Neural cell (in vitro differentiated cells): ENCODE data around the gene DNAJC11. TPM values are rescaled to one million over a fixed set of nuclear protein-coding genes. Genes with fewer than 3 reads are reported as not detected.
A peak's percentile ranks its signal among the peaks of the same experiment; 100 is the strongest.

Experiments used
- H2AFZ ChIP-seq: fragments of 200-600, 300-800 bp; sonication (generic), shearing (Covaris generic); 2 replicates; pipeline ENCODE4 v1.6.0; 2014; ENCODE audit warnings: low read depth, mild to moderate bottlenecking, antibody characterized with exemption, low read length, moderate library complexity
- H3F3A ChIP-seq: fragments of 200-600 bp; shearing (Covaris generic); 2 replicates; pipeline ENCODE4 v1.6.1; 2016; ENCODE audit warnings: mild to moderate bottlenecking, moderate library complexity, mixed read lengths, antibody characterized with exemption, low read length; ENCODE audit not compliant: insufficient read depth, poor library complexity, severe bottlenecking
- H3K27ac ChIP-seq: fragments of 200-600, 300-800 bp; sonication (generic), shearing (Covaris generic); 2 replicates; pipeline ENCODE4 v1.5.1; 2014; ENCODE audit warnings: mild to moderate bottlenecking, low read length, moderate library complexity
- H3K27me3 ChIP-seq: fragments of 300-800, 200-600 bp; sonication (generic), shearing (Covaris generic); 2 replicates; pipeline ENCODE4 v1.6.0; 2014; ENCODE audit warnings: mild to moderate bottlenecking, low read depth, low read length, moderate library complexity; ENCODE audit not compliant: insufficient read depth
- H3K36me3 ChIP-seq: fragments of 300-800, 200-600 bp; sonication (generic), shearing (Covaris generic); 2 replicates; pipeline ENCODE4 v1.5.1; 2014; ENCODE audit warnings: mild to moderate bottlenecking, antibody characterized with exemption, low read length, moderate library complexity; ENCODE audit not compliant: insufficient read depth
- H3K4me2 ChIP-seq: fragments of 300-800, 200-600 bp; sonication (generic), shearing (Covaris generic); 2 replicates; pipeline ENCODE4 v1.6.0; 2014; ENCODE audit warnings: mild to moderate bottlenecking, low read length
- H3K4me3 ChIP-seq: fragments of 300-800, 200-600 bp; sonication (generic), shearing (Covaris generic); 2 replicates; pipeline ENCODE4 v1.5.1; 2014; ENCODE audit warnings: mild to moderate bottlenecking, low read length, moderate library complexity
- H3K79me2 ChIP-seq: fragments of 200-600 bp; shearing (Covaris generic); replicated peaks from 2 replicates; pipeline ENCODE4 v1.6.0; 2014; ENCODE audit warnings: mild to moderate bottlenecking, low read length, moderate library complexity; ENCODE audit not compliant: insufficient read depth
- H3K9ac ChIP-seq: fragments of 300-800, 200-600 bp; sonication (generic), shearing (Covaris generic); 2 replicates; pipeline ENCODE4 v1.6.1; 2016; ENCODE audit warnings: mild to moderate bottlenecking, low read length, mixed read lengths
- H3K9me2 ChIP-seq: fragments of 200-600 bp; shearing (Covaris generic); 2 replicates; pipeline ENCODE4 v1.6.1; 2016; ENCODE audit warnings: mild to moderate bottlenecking, low read length, mixed read lengths; ENCODE audit not compliant: insufficient read depth
- H3K9me3 ChIP-seq: fragments of 200-600, 300-800 bp; sonication (generic), shearing (Covaris generic); 2 replicates; pipeline ENCODE4 v1.6.1; 2016; ENCODE audit warnings: mild to moderate bottlenecking, mixed run types, low read length, moderate library complexity, mixed read lengths
- H4K20me1 ChIP-seq: fragments of 200-600 bp; shearing (Covaris generic); 2 replicates; pipeline ENCODE4 v1.6.1; 2016; ENCODE audit warnings: mild to moderate bottlenecking, mixed run types; ENCODE audit not compliant: insufficient read depth
- EP300 ChIP-seq: fragments of 450-650 bp; conservative IDR thresholded peaks from 2 replicates; pipeline ENCODE4 v1.6.1; 2014; ENCODE audit warnings: antibody characterized with exemption, mild to moderate bottlenecking, moderate library complexity; ENCODE audit not compliant: poor library complexity, severe bottlenecking
- EZH2 ChIP-seq: fragments of 200-600, 300-800 bp; shearing (Covaris generic), sonication (generic); IDR thresholded peaks from 2 replicates; pipeline ENCODE4 v1.6.1; 2014; ENCODE audit warnings: antibody characterized with exemption, low read length, borderline replicate concordance, mild to moderate bottlenecking; ENCODE audit not compliant: insufficient read depth, poor library complexity, severe bottlenecking
- MXI1 ChIP-seq: fragments of 450-650 bp; conservative IDR thresholded peaks from 2 replicates; pipeline ENCODE4 v1.6.1; 2014; ENCODE audit warnings: antibody characterized with exemption, mild to moderate bottlenecking; ENCODE audit not compliant: poor library complexity, severe bottlenecking
- POLR2AphosphoS5 ChIP-seq: IDR thresholded peaks from 2 replicates; pipeline ENCODE4 v1.6.1; 2012
- RAD21 ChIP-seq: fragments of 450-650 bp; conservative IDR thresholded peaks from 2 replicates; pipeline ENCODE4 v1.6.1; 2014; ENCODE audit warnings: antibody characterized with exemption, mild to moderate bottlenecking, moderate library complexity
- SMC3 ChIP-seq: fragments of 450-650 bp; conservative IDR thresholded peaks from 2 replicates; pipeline ENCODE4 v1.6.1; 2014; ENCODE audit warnings: antibody characterized with exemption, mild to moderate bottlenecking, moderate library complexity; ENCODE audit not compliant: poor library complexity
- TAF1 ChIP-seq: IDR thresholded peaks from 2 replicates; pipeline ENCODE4 v1.6.1; 2012; ENCODE audit warnings: low read depth
- polyA plus RNA-seq: library from polyadenylated mRNA; depleted of rRNA; stranded (reverse); fragments of >200 nt; gene quantifications from 2 replicates; pipeline ENCODE4 v1.2.3, GENCODE V29; 2014
- TF ChIP-seq, protein P1 (sequence below): fragments of 450-650 bp; IDR thresholded peaks from 2 replicates; pipeline ENCODE4 v1.5.1; 2014; ENCODE audit warnings: antibody characterized with exemption, mild to moderate bottlenecking, moderate library complexity; ENCODE audit not compliant: poor library complexity, severe bottlenecking

Gene DNAJC11
- polyA plus RNA-seq, 1 donor from 2014 or later, result 28.6 TPM

DNA sequence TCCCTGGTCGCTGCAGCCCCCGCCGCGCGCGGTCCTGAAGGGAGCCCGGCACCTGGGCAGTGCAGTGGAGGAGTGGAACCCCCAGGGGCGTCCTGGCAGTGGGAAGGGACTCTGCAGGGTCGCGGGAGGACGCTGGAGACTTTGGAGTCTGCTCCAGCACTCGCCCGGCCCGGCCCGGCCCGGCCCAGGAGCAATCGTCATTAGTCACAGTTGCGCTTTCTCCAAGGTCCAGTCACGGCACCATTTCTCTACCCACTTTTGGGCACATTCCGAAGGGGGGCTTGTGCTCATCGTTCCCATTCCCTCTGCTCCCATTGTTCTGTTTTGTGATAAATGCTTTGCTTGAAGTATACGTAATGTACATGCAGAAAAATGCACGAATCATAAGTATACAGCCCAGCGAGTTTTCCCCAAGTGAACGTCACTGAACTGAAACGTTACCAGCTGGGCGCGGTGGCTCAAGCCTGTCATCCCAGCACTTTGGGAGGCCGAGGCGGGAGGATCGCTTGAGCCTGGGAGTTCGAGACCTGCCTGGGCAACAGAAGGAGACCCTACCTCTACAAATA is 75.9 kb downstream of the DNAJC11 start:
- no peak for TF ChIP-seq SMC3
- TF ChIP-seq EP300, result no peak
- TF ChIP-seq, protein P1, sequence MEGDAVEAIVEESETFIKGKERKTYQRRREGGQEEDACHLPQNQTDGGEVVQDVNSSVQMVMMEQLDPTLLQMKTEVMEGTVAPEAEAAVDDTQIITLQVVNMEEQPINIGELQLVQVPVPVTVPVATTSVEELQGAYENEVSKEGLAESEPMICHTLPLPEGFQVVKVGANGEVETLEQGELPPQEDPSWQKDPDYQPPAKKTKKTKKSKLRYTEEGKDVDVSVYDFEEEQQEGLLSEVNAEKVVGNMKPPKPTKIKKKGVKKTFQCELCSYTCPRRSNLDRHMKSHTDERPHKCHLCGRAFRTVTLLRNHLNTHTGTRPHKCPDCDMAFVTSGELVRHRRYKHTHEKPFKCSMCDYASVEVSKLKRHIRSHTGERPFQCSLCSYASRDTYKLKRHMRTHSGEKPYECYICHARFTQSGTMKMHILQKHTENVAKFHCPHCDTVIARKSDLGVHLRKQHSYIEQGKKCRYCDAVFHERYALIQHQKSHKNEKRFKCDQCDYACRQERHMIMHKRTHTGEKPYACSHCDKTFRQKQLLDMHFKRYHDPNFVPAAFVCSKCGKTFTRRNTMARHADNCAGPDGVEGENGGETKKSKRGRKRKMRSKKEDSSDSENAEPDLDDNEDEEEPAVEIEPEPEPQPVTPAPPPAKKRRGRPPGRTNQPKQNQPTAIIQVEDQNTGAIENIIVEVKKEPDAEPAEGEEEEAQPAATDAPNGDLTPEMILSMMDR, result no peak
- no peak for TF ChIP-seq MXI1
- no peak for TF ChIP-seq TAF1
- H3K9me2 ChIP-seq, result no peaks in the 10 kb centered on the region
- H2AFZ ChIP-seq, result peak overlapping the region; percentile 45
- H3K9ac ChIP-seq, result peak overlapping the region; percentile 83
- no peaks in the 10 kb centered on the region for H3K27me3 ChIP-seq
- H3K79me2 ChIP-seq, result peaks cover 17% of the 10 kb centered on the region
- no peaks in the 10 kb centered on the region for H3K9me3 ChIP-seq
- no peaks in the 10 kb centered on the region for H3K36me3 ChIP-seq
- peak overlapping the region; percentile 94 for H3K4me3 ChIP-seq
- peak overlapping the region; percentile 59 for H3K4me2 ChIP-seq
- no peaks in the 10 kb centered on the region for H3F3A ChIP-seq
- H3K27ac ChIP-seq, result peak overlapping the region; percentile 39
- H4K20me1 ChIP-seq, result no peaks in the 10 kb centered on the region

DNA sequence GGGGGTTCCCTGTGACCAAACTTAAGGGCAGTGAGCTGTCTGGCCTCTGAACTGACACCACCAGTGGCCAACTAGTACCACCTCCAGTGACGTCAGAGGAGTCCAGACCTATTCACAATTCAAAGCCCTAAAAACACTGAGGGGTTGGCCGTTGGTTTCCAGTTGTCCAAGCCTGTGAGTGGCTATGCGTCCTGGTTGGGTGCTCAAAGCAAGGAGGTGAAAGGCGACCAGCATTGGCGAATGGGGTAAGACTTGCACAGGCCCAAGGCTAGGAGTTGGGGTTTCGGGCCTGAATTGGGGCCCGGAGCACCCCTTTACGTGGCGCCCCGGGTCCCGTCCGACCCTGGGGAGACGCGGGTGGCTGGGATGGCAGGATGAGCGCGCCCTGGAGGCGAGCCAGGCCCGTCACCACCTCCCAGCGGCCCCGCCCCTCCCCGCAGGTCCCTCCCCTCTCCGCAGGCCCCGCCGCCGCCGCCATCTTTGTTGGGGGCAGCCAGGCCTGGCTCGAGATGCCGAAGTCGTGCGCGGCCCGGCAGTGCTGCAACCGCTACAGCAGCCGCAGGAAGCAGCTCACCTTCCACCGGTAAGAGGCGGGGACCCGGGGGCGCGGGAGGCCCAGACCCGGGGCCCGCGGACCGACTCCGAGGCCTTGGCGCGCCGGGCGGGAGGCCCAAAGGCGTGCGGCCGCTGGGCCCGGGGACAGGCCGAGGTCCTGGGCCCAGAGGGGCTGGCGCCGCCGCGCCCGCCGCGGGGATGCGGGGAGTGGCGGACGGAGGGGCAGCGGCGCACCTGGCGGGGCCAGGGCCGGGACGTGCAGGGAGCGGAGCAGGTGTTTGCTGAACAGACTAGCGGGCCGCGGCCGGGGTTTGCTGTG is 76.7 kb downstream of the DNAJC11 start, which contains the start of gene THAP3:
THAP3 (plus strand) TSS at position 159 of the 874 bp plus-strand sequence; CDS start at position 510, 351 bp downstream.
- H3F3A ChIP-seq, result no peaks in the 10 kb centered on the region
- no peaks in the 10 kb centered on the region for H3K27me3 ChIP-seq
- H3K9me2 ChIP-seq, result no peaks in the 10 kb centered on the region
- H3K27ac ChIP-seq, result peak within 1 kb of the TSS; percentile 48
- no peaks in the 10 kb centered on the region for H4K20me1 ChIP-seq
- peak within 1 kb of the TSS; percentile 59 for H3K4me2 ChIP-seq
- peak within 1 kb of the TSS; percentile 94 for H3K4me3 ChIP-seq
- no peaks in the 10 kb centered on the region for H3K36me3 ChIP-seq
- H3K9ac ChIP-seq, result peak within 1 kb of the TSS; percentile 83
- peaks cover 17% of the 10 kb centered on the region for H3K79me2 ChIP-seq
- peak within 1 kb of the TSS; percentile 45 for H2AFZ ChIP-seq
- peak; percentile 47 for TF ChIP-seq SMC3
- no peak for TF ChIP-seq TAF1
- TF ChIP-seq, protein P1, result peak; percentile 66
- TF ChIP-seq EP300, result no peak
- peak; percentile 32 for TF ChIP-seq RAD21
- TF ChIP-seq POLR2AphosphoS5, result peak; percentile 79
- TF ChIP-seq EZH2, result no peak
- peak; percentile 72 for TF ChIP-seq MXI1
- H3K9me3 ChIP-seq, result no peaks in the 10 kb centered on the region
